RPMI8226 (cell line): ENCODE data around the gene ASTN2.
A peak's percentile ranks its signal among the peaks of the same experiment; 100 is the strongest.

Experiments
- DNase-seq: peaks from one replicate; pipeline ENCODE4 v3.0.0-alpha.2; 2015

ASTN2 gene

DNA sequence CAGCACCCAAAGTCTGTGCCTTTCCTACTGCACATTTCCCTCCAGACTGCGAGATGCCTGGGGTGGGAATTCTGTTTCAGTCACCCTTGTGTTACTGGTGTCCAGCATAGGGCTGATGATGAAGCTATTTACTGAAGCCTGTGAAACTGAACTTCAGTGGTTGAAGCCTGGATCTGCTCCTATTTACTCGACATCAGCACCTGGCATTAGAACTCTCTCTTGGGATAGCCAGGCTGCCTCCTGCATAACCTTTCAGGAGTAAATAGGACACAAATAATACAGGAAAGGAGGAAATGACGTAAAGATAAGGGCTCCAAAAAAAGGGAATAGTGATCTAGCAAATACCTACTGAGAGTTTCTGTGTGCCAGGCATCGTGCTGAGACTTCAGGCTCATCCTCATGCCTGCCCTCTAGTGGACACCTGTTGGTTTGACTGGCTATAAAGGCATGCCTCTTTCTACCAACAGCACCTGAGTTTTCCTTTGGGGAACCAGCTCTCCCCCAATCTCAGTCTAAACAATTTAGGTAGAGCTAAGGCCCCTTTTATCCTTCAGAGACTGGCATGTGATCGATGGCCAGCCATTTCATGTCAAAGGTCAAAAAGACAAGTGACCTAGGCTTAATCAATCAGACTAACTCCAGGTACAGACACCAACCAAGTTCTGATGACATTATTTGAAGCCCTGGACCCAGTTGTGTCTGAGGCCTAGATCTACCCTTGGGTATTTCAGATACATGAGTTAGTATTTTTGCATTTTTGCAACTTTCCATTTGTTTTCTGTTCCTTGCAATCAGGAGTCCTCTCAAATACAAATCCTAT lies 919.8 kb downstream of the ASTN2 start:
- DNase-seq: peak; percentile 48

- DNase-seq: no peak
These were observed 921.5 kb downstream of the ASTN2 start for GRCh38 chr9:116493183-116493860.

DNA sequence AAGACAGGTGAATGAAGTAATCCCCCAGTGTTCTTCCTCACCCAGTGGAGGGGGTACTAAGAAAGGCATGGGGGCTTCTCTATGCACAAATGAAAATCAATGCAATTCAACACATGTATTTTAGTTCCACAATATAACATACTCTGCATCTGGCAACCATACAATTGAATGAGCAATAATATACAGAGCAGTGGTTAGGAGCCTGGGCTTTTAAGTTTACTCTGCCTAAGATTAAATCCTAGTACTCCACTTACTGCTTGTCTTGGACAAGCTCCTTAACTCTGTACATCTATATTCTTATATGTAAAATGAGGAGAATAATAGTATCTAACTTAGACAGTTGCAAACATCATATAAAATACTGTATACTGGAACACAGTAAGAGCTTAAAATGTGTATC lies 923.2 kb downstream of the ASTN2 start:
- no peak for DNase-seq

DNA sequence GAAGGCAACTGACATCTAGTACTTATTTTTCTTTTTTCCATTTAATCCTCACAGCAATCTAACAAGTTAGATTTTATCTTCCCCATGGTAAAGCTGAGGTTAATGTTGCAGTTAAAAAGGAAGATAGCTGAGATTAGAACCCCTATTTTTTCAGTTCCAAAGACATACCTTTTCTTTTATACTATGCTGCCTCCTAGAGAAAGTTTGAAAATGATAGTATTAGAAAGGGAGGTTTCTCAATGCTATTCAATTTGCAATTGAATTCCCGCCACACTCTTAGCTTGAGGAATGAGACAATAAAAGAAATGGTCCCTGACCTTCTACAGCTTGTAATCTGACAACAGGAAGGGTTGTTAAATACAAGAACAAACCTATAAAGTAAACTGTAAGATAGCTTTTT lies 923.6 kb downstream of the ASTN2 start:
- no peak for DNase-seq

- no peak for DNase-seq
These were observed 924.5 kb downstream of the ASTN2 start for GRCh38 chr9:116490321-116490720.

- DNase-seq: no peak
These were observed 926.5 kb downstream of the ASTN2 start for GRCh38 chr9:116488373-116488772.

- no peak for DNase-seq
These were observed 930.3 kb downstream of the ASTN2 start for GRCh38 chr9:116484492-116485061.

DNA sequence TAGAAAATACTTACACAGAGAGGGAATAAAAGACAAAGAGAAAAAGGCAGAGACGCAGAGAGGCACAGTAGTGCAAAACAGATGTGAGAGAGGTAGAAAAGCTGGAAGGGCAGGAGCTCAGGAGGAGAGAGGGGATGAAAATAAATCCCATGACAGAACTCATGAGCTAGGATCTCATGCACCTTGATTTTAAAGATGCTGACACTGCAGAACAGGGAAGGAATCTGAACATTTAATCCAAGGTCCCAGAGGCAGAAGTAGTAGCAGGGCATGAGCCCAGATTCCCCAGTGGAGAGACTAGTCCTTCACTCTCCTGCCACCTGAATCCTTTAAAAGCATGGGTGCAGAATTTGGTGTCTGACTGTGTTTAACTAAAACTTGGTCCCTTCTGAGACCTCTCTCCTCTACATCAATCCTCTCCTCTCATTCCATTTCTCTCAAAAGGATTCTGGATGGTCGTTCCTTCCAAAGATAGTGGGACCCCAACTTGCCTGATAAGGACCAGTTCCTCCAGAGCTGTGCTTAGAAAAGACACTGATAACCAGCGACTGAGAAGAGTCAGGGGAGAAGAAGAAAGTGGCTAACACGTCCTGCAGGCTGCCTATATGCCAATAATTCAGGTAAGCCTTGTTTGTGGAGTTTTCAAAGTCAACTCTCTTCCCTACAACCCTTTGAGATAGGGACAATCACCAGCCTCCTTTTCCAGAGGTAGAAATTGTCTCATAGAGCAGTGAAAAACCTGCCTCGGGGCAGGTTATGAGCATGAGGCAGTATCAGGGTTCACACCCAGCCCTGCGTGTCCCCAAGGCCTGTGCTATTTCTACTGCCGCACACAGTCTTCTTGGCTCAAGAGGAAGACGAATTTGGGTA lies 931.0 kb downstream of the ASTN2 start:
- DNase-seq: no peak

- no peak for DNase-seq
These were observed 932.1 kb downstream of the ASTN2 start for GRCh38 chr9:116482740-116483139.

- DNase-seq: no peak
These were observed 934.2 kb downstream of the ASTN2 start for GRCh38 chr9:116480700-116481099.

DNA sequence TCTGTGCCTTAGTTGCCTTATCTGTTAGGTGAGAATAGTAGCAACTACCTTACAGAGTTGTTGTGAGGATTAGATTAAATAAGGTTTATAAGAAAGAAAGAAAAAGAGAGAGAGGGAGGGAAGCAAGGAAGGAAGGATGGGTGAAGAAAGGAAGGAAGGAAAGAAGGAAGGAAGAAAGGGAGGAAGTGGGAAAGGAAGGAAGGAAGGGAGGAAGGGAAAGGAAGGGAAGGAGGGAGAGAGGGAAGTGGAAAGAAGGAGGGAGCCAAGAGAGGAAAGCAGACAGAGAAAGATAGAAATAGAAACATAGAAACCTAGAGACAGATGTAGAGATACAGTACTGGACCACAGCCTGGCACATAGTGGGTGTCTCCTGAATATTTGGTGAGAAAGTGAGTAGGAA lies 934.9 kb downstream of the ASTN2 start:
- no peak for DNase-seq

- DNase-seq: no peak
These were observed 935.8 kb downstream of the ASTN2 start for GRCh38 chr9:116479056-116479544.

GRCh38 chr9:116477584-116478141 lies 937.2 kb downstream of the ASTN2 start:
- no peak for DNase-seq

DNA sequence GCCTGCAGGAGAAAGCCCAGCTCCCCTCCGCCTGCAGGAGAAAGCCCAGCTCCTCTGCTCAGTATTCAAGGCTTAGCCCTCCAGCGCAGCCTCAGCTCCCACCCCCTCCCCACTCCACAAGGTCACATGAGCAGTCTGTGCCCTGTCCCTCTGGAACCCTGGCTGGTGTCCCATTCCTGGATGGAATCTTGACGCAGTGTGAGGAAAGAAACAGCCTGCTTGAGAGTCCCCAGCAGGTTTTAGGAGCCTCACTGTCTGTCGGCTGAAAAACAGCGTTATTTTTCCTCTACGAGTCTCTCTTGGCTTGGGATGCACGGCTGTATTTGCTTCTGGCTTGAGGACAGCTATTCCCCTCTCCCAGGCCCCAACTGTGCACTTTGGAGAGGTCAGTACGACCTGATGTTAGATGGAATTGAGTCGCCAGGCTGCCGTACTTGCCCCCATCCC lies 937.9 kb downstream of the ASTN2 start:
- no peak for DNase-seq

- DNase-seq: no peak
These were observed 938.9 kb downstream of the ASTN2 start for GRCh38 chr9:116476002-116476401.

GRCh38 chr9:116475201-116475600 lies 939.7 kb downstream of the ASTN2 start:
- DNase-seq: no peak

DNA sequence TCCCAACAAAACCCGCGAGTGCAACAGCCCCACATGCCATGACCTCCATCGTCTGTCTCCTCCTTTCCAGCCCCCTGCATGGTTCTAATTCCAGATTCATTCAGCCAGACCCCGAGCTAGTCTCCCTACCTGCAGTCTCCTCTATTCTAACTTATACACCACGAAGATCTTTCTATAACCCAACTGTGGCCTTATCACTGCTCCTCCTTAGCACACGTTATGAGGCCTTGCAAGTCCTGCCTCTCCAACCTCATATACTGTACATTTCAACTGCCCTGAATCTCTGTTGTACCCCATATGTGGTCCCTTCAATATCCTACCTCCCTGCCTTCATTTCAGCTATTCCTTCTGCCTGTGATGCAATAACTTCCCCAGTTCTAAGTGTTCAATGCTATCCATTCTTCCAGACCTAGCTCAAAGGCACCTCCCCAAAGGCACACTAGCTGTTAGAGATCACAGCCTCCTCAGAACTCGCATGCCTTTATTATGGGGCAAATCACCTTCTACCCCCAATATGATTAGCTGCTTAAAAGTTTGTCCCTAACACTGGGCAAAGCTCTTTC lies 942.8 kb downstream of the ASTN2 start:
- DNase-seq: no peak

DNA sequence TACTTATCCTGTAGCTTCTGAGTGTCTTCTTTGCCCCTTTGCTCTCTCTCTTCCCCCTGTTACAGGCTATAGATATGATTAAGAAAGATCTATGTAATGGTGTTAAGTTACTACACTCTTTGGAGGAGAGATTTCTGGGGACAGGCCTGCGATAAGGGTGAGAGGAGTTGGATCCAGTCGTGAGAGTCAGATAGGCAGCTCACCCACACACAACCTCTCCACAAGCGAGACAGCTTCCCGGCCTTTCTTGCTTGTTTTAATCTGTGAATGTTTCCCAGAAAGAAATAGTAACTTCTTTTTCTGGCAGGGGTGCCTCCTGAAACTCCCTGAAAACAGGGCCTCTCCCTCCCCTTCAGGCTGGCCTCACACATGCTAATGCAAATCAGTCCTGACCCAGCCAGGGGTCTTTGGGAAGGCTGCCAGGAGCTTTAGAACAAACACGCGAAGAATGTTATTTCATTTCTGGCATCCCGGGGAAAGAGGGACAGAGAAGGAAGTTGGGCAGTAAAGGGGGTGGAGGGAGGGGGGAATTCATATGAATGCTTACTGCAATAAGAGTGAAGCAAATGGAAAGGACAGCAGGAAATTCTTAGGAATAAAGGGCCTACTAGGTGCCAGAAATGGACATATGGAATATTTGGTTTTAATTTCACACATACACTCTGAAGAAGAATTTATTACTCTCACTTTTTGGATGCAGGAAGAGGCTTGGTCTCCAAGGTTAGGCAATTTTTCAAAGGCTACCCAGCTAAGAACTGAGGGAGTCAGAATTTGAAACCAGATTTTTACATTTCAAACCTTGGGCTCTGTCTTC lies 943.6 kb downstream of the ASTN2 start:
- DNase-seq: no peak

GRCh38 chr9:116468793-116469527 lies 945.9 kb downstream of the ASTN2 start:
- DNase-seq: no peak

DNA sequence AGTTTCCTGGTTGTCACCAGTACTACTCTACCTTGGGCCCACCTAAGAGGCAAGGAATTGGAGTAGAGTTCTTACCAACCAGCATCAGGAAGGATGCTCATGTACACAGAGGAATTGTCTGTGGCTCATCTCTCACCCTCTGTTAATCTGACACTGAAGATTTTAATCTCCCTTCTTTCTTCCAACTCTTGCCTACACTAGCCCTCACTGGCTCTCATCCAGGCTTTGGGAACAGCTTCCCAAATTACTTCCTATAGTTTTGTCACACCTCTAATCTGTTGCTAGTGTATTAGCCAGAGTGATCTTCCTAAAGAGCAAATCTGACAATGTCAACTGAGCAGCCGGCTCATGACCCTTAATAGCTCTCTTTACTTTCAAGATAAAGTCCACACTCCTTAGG lies 946.5 kb downstream of the ASTN2 start:
- no peak for DNase-seq
